ENCODE data around the gene PHF14. TPM values are rescaled to one million over a fixed set of nuclear protein-coding genes. Genes with fewer than 3 reads are reported as not detected.

The PHF14 gene
- total RNA-seq, 1 experiment from 2014 or later = 40.2 TPM

GRCh38 chr7:11175371-11175770 lies 201.7 kb downstream of the PHF14 start:
- no peak overlapping the region for H3K27ac Mint-ChIP-seq (ENCODE audit: unreplicated experiment)
- no peak for TF ChIP-seq CTCF (IDR thresholded peaks at IDR 0.05; ENCODE audit: unreplicated experiment)
- no peaks in the 10 kb centered on the region for H3K9me3 Mint-ChIP-seq (ENCODE audit: low read depth, unreplicated experiment)
- no TSS peak for BruUV-seq (replicated peaks)
- H3K4me3 Mint-ChIP-seq (ENCODE audit: low read depth, unreplicated experiment) = no peak overlapping the region
- no peaks in the 10 kb centered on the region for H3K4me1 Mint-ChIP-seq (ENCODE audit: low read depth, unreplicated experiment)
- CTCF ChIA-PET = no interaction called here
- intact Hi-C loops (cut with micrococcal nuclease; ENCODE audit: unreplicated experiment) = no loop called here
- no peaks in the 10 kb centered on the region for H3K27me3 Mint-ChIP-seq (ENCODE audit: unreplicated experiment)
- no peak for DNase-seq
- no peaks in the 10 kb centered on the region for H3K36me3 Mint-ChIP-seq (ENCODE audit: insufficient read depth, unreplicated experiment)

- Mint-ChIP-seq H3K4me3 (ENCODE audit: low read depth, unreplicated experiment) (no peak overlapping the region), H3K9me3 (ENCODE audit: low read depth, unreplicated experiment) (no peaks in the 10 kb centered on the region), H3K27ac (ENCODE audit: unreplicated experiment) (no peak overlapping the region), H3K4me1 (ENCODE audit: low read depth, unreplicated experiment) (no peaks in the 10 kb centered on the region), H3K36me3 (ENCODE audit: insufficient read depth, unreplicated experiment) (no peaks in the 10 kb centered on the region), H3K27me3 (ENCODE audit: unreplicated experiment) (no peaks in the 10 kb centered on the region)
- no peak for TF ChIP-seq CTCF (IDR thresholded peaks at IDR 0.05; ENCODE audit: unreplicated experiment)
- DNase-seq = no peak
- BruUV-seq (replicated peaks) = no TSS peak
- CTCF ChIA-PET = no interaction called here
- intact Hi-C loops (cut with micrococcal nuclease; ENCODE audit: unreplicated experiment) = no loop called here
These were observed 202.2 kb downstream of the PHF14 start for GRCh38 chr7:11175887-11176286.

GRCh38 chr7:11176985-11177555 lies 203.4 kb downstream of the PHF14 start:
- H3K4me1 Mint-ChIP-seq (ENCODE audit: low read depth, unreplicated experiment) = no peaks in the 10 kb centered on the region
- no peaks in the 10 kb centered on the region for H3K36me3 Mint-ChIP-seq (ENCODE audit: insufficient read depth, unreplicated experiment)
- no peak overlapping the region for H3K4me3 Mint-ChIP-seq (ENCODE audit: low read depth, unreplicated experiment)
- no peaks in the 10 kb centered on the region for H3K27me3 Mint-ChIP-seq (ENCODE audit: unreplicated experiment)
- no peak overlapping the region for H3K27ac Mint-ChIP-seq (ENCODE audit: unreplicated experiment)
- CTCF ChIA-PET = no interaction called here
- H3K9me3 Mint-ChIP-seq (ENCODE audit: low read depth, unreplicated experiment) = no peaks in the 10 kb centered on the region
- intact Hi-C loops (cut with micrococcal nuclease; ENCODE audit: unreplicated experiment) = no loop called here
- no peak for TF ChIP-seq CTCF (IDR thresholded peaks at IDR 0.05; ENCODE audit: unreplicated experiment)
- BruUV-seq (replicated peaks) = no TSS peak
- no peak for DNase-seq

GRCh38 chr7:11177793-11178192 lies 204.1 kb downstream of the PHF14 start:
- DNase-seq = no peak
- CTCF ChIA-PET = no interaction called here
- Mint-ChIP-seq H3K4me3 (ENCODE audit: low read depth, unreplicated experiment) (no peak overlapping the region), H3K36me3 (ENCODE audit: insufficient read depth, unreplicated experiment) (no peaks in the 10 kb centered on the region), H3K27ac (ENCODE audit: unreplicated experiment) (no peak overlapping the region), H3K9me3 (ENCODE audit: low read depth, unreplicated experiment) (no peaks in the 10 kb centered on the region), H3K4me1 (ENCODE audit: low read depth, unreplicated experiment) (no peaks in the 10 kb centered on the region), H3K27me3 (ENCODE audit: unreplicated experiment) (no peaks in the 10 kb centered on the region)
- no peak for TF ChIP-seq CTCF (IDR thresholded peaks at IDR 0.05; ENCODE audit: unreplicated experiment)
- no TSS peak for BruUV-seq (replicated peaks)
- intact Hi-C loops (cut with micrococcal nuclease; ENCODE audit: unreplicated experiment) = no loop called here

All from Calu3 (cell line).